H9 (cell line): ENCODE data around the gene CCNT2. TPM values are rescaled to one million over a fixed set of nuclear protein-coding genes. Genes with fewer than 3 reads are reported as not detected.

ENCODE experiments used
- DNase-seq: peaks from one replicate; pipeline ENCODE4 v3.0.0-alpha.2; 2017
- H2AFZ ChIP-seq: one replicate; pipeline ENCODE4 v1.6.1; 2013; ENCODE audit warnings: mild to moderate bottlenecking, low read length, control low read depth, moderate library complexity
- H2AK5ac ChIP-seq: 2 replicates; pipeline ENCODE4 v1.6.1; 2013; ENCODE audit warnings: low read length, control low read depth, mixed read lengths; ENCODE audit not compliant: insufficient read length
- H2BK120ac ChIP-seq: one replicate; pipeline ENCODE4 v1.6.1; 2013; ENCODE audit warnings: low read depth, mild to moderate bottlenecking, low read length, control low read depth, inconsistent platforms; ENCODE audit not compliant: poor library complexity, severe bottlenecking
- H2BK12ac ChIP-seq: 2 replicates; pipeline ENCODE4 v1.6.1; 2013; ENCODE audit warnings: low read length, control low read depth, mixed read lengths, low read depth; ENCODE audit not compliant: insufficient read length
- H2BK15ac ChIP-seq: 2 replicates; pipeline ENCODE4 v1.6.1; 2013; ENCODE audit warnings: low read depth, low read length, control low read depth
- H2BK20ac ChIP-seq: one replicate; pipeline ENCODE4 v1.6.1; 2013; ENCODE audit warnings: low read depth, mild to moderate bottlenecking, low read length, control low read depth, inconsistent platforms; ENCODE audit not compliant: poor library complexity, severe bottlenecking
- H2BK5ac ChIP-seq: 2 replicates; pipeline ENCODE4 v1.6.1; 2013; ENCODE audit warnings: low read length, control low read depth, mixed read lengths; ENCODE audit not compliant: insufficient read length
- H3K14ac ChIP-seq: 2 replicates; pipeline ENCODE4 v1.6.1; 2013; ENCODE audit warnings: low read length, control low read depth; ENCODE audit not compliant: insufficient read depth
- H3K18ac ChIP-seq: 2 replicates; pipeline ENCODE4 v1.6.1; 2013; ENCODE audit warnings: low read depth, mild to moderate bottlenecking, mixed read lengths, low read length, control low read depth; ENCODE audit not compliant: insufficient read length
- H3K23ac ChIP-seq: 2 replicates; pipeline ENCODE4 v1.6.1; 2013; ENCODE audit warnings: low read length, control low read depth, mixed read lengths, low read depth; ENCODE audit not compliant: insufficient read length
- H3K23me2 ChIP-seq: 2 replicates; pipeline ENCODE4 v1.6.1; 2013; ENCODE audit warnings: low read depth, mild to moderate bottlenecking, mixed read lengths, low read length, control low read depth; ENCODE audit not compliant: insufficient read length, poor library complexity, severe bottlenecking
- H3K27ac ChIP-seq: 2 replicates; pipeline ENCODE4 v1.5.1; 2013; ENCODE audit warnings: low read length, control low read depth, mixed read lengths, low read depth; ENCODE audit not compliant: insufficient read length
- H3K27me3 ChIP-seq: 2 replicates; pipeline ENCODE4 v1.6.1; 2013; ENCODE audit warnings: low read length, control low read depth, inconsistent platforms; ENCODE audit not compliant: insufficient read depth
- H3K4ac ChIP-seq: 2 replicates; pipeline ENCODE4 v1.6.1; 2013; ENCODE audit warnings: low read depth, mild to moderate bottlenecking, control low read depth, inconsistent platforms, low read length, moderate library complexity
- H3K4me1 ChIP-seq: 2 replicates; pipeline ENCODE4 v1.6.1; 2013; ENCODE audit warnings: low read length, control low read depth, inconsistent platforms; ENCODE audit not compliant: insufficient read depth
- H3K4me2 ChIP-seq: 2 replicates; pipeline ENCODE4 v1.6.1; 2013; ENCODE audit warnings: low read length, control low read depth, mixed read lengths; ENCODE audit not compliant: insufficient read length, insufficient read depth
- H3K56ac ChIP-seq: 2 replicates; pipeline ENCODE4 v1.6.1; 2013; ENCODE audit warnings: low read depth, mild to moderate bottlenecking, mixed read lengths, low read length, control low read depth; ENCODE audit not compliant: insufficient read length
- H3K79me1 ChIP-seq: 2 replicates; pipeline ENCODE4 v1.6.1; 2013; ENCODE audit warnings: low read depth, mild to moderate bottlenecking, moderate library complexity, low read length, control low read depth, inconsistent platforms; ENCODE audit not compliant: insufficient read depth, poor library complexity, severe bottlenecking
- H3K79me2 ChIP-seq: 2 replicates; pipeline ENCODE4 v1.6.1; 2013; ENCODE audit warnings: low read length, control low read depth, inconsistent platforms; ENCODE audit not compliant: insufficient read depth
- H3K9ac ChIP-seq: 2 replicates; pipeline ENCODE4 v1.6.1; 2013; ENCODE audit warnings: low read length, control low read depth, mixed read lengths; ENCODE audit not compliant: insufficient read length; ENCODE audit errors: extremely low read depth
- H3K9me3 ChIP-seq: one replicate; pipeline ENCODE4 v1.6.1; 2013; ENCODE audit warnings: low read depth, low read length, inconsistent platforms; ENCODE audit not compliant: control insufficient read depth
- H3T11ph ChIP-seq: one replicate; pipeline ENCODE4 v1.6.1; 2013; ENCODE audit warnings: mild to moderate bottlenecking, low read length, control low read depth, inconsistent platforms
- H4K20me1 ChIP-seq: one replicate; pipeline ENCODE4 v1.6.1; 2013; ENCODE audit not compliant: control insufficient read depth, insufficient read length, insufficient read depth
- H4K5ac ChIP-seq: 2 replicates; pipeline ENCODE4 v1.6.1; 2013; ENCODE audit warnings: low read depth, mild to moderate bottlenecking, mixed read lengths, low read length, control low read depth; ENCODE audit not compliant: insufficient read length
- H4K8ac ChIP-seq: replicated peaks from 2 replicates; pipeline ENCODE4 v1.6.1; 2013; ENCODE audit warnings: low read length, control low read depth, mixed read lengths, low read depth; ENCODE audit not compliant: insufficient read length
- H4K91ac ChIP-seq: 2 replicates; pipeline ENCODE4 v1.6.1; 2013; ENCODE audit warnings: low read depth, mild to moderate bottlenecking, moderate library complexity, mixed read lengths, low read length, control low read depth; ENCODE audit not compliant: insufficient read length
- H3K27ac Mint-ChIP-seq, 3 experiments: 2 replicates in 2 of 3; 3 replicates in 1 of 3; pipeline ENCODE4 v1.8.0; 2020 to 2021; ENCODE audit warnings: mixed read lengths in 3 of 3, mild to moderate bottlenecking in 1 of 3, moderate library complexity in 1 of 3
- H3K27me3 Mint-ChIP-seq: 2 replicates; pipeline ENCODE4 v1.8.0; 2021; ENCODE audit warnings: low read depth, mild to moderate bottlenecking, moderate library complexity, mixed read lengths
- H3K36me3 Mint-ChIP-seq, 3 experiments: 2 replicates in 2 of 3; 3 replicates in 1 of 3; pipeline ENCODE4 v1.8.0; 2020 to 2021; ENCODE audit warnings: low read depth in 3 of 3, mixed read lengths in 3 of 3; ENCODE audit not compliant: insufficient read depth in 1 of 3
- H3K4me1 Mint-ChIP-seq, 2 experiments: 2 replicates each; pipeline ENCODE4 v1.8.0; 2020; ENCODE audit warnings: mixed read lengths in 2 of 2
- H3K4me3 Mint-ChIP-seq, 2 experiments: 2 replicates in 1 of 2; 3 replicates in 1 of 2; pipeline ENCODE4 v1.8.0; 2020 to 2021; ENCODE audit warnings: mild to moderate bottlenecking in 2 of 2, mixed read lengths in 2 of 2, moderate library complexity in 1 of 2
- H3K9me3 Mint-ChIP-seq, 2 experiments: 2 replicates in 1 of 2; 3 replicates in 1 of 2; pipeline ENCODE4 v1.8.0; 2020; ENCODE audit warnings: mild to moderate bottlenecking in 2 of 2, mixed read lengths in 2 of 2, moderate library complexity in 1 of 2
- CTCF ChIP-seq: fragments of 200-600 bp; sonication (generic); conservative IDR thresholded peaks from 3 replicates; pipeline ENCODE4 v1.8.0; 2021; ENCODE audit warnings: antibody characterized with exemption, mild to moderate bottlenecking
- total RNA-seq: library from RNA; stranded (reverse); gene quantifications from 2 replicates; pipeline ENCODE4 v1.2.1, GENCODE V29; 2021

Gene CCNT2
- total RNA-seq, 1 experiment from 2014 or later = 42.0 TPM

DNA sequence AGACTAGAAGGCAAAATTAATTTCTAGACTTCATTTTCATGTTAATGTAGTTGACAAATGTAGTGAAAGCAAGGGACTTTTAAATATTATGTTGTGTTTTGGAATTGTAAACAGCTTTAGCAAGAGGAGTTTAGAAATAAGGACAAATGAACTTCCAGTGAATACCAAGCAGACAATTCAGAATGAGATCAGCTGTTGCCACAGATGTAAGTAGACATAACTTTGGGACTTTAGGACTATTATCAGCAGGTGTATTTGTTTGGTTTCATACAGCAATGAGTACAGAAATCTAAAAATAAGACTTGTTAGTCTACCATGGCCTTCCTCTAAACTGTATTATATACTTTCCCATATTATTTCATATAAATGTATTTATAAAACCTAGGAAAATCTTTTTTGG lies 34.2 kb upstream of the CCNT2 start:
- H3K9me3 Mint-ChIP-seq = no peaks in the 10 kb centered on the region
- H2BK20ac ChIP-seq = no peak overlapping the region
- H3K4me3 Mint-ChIP-seq = no peak overlapping the region
- H3K27ac Mint-ChIP-seq = no peak overlapping the region
- H3T11ph ChIP-seq = no peak overlapping the region
- no peak overlapping the region for H3K14ac ChIP-seq
- no peaks in the 10 kb centered on the region for H4K20me1 ChIP-seq
- H2BK15ac ChIP-seq = no peak overlapping the region
- no peak for TF ChIP-seq CTCF
- H3K4me2 ChIP-seq = no peak overlapping the region
- H3K4me1 Mint-ChIP-seq = no peaks in the 10 kb centered on the region
- no peaks in the 10 kb centered on the region; a peak in 1 of 7 replicates for H3K36me3 Mint-ChIP-seq
- H3K23me2 ChIP-seq = no peaks in the 10 kb centered on the region
- no peak overlapping the region for H3K27ac ChIP-seq
- H2AK5ac ChIP-seq = no peak overlapping the region
- no peak overlapping the region for H2BK5ac ChIP-seq
- no peaks in the 10 kb centered on the region for H3K79me1 ChIP-seq
- H4K5ac ChIP-seq = no peak overlapping the region
- no peak overlapping the region for H3K23ac ChIP-seq
- H3K9ac ChIP-seq = no peak overlapping the region
- no peak overlapping the region for H2AFZ ChIP-seq
- no peaks in the 10 kb centered on the region for H3K27me3 Mint-ChIP-seq
- no peak overlapping the region for H4K91ac ChIP-seq
- H3K27me3 ChIP-seq = no peaks in the 10 kb centered on the region
- no peak for DNase-seq
- no peak overlapping the region for H3K4ac ChIP-seq
- no peaks in the 10 kb centered on the region for H3K4me1 ChIP-seq
- H3K18ac ChIP-seq = no peak overlapping the region
- no peaks in the 10 kb centered on the region for H3K79me2 ChIP-seq
- no peak overlapping the region for H2BK12ac ChIP-seq
- no peaks in the 10 kb centered on the region for H3K9me3 ChIP-seq
- no peak overlapping the region for H3K56ac ChIP-seq
- no peak overlapping the region for H2BK120ac ChIP-seq
- no peak overlapping the region for H4K8ac ChIP-seq
